PC-3 (cell line): Measurements from ENCODE around the gene C6orf136.

Experiments used
- CTCF ChIP-seq: fragments of 300-600 bp; sonication (generic); conservative IDR thresholded peaks from 2 replicates; pipeline ENCODE4 v1.5.1; 2017; ENCODE audit warnings: antibody characterized with exemption, low read depth, mild to moderate bottlenecking, low read length
- EZH2phosphoT487 ChIP-seq: fragments of 300-600 bp; sonication (generic); IDR thresholded peaks from 2 replicates; pipeline ENCODE4 v1.6.1; 2018; ENCODE audit warnings: mild to moderate bottlenecking, antibody characterized with exemption, low read length, borderline replicate concordance

- TF ChIP-seq CTCF (no peak), EZH2phosphoT487 (no peak)
These were observed 36.9 kb upstream of the C6orf136 start for GRCh38 chr6:30610065-30610464.
